Panc1 (cell line): ENCODE data around the gene IYD. TPM values are rescaled to one million over a fixed set of nuclear protein-coding genes. Genes with fewer than 3 reads are reported as not detected.

Experiments used
- ATAC-seq: fragments of 200-7000 bp; cut with Tn5 transposase; 2 replicates; pipeline ENCODE4 v1.9.1; 2020; ENCODE audit warnings: mild to moderate bottlenecking, moderate library complexity
- BruUV-seq: library from RNA; stranded (reverse); fragments of 400-500 nt; replicated peaks from 2 replicates; lab custom pipeline; 2021; lab: Mats Ljungman, UMichigan
- CTCF ChIA-PET: fragments of 300-600 bp; sonication (Branson Sonifier 250); formaldehyde crosslinking; loops from one replicate; lab custom pipeline; 2022; ENCODE audit warnings: antibody characterized with exemption; lab: Charles Lee
- POLR2A ChIA-PET: fragments of 300-600 bp; sonication (Branson Sonifier 250); formaldehyde crosslinking; loops from one replicate; lab custom pipeline; 2022; ENCODE audit warnings: antibody characterized with exemption; lab: Charles Lee
- DNase-seq: peaks from one replicate; pipeline ENCODE4 v3.0.0-alpha.2; 2010; ENCODE audit warnings: low read depth, low spot score
- H3K27ac ChIP-seq: 2 replicates; pipeline ENCODE4 v1.5.1; 2011; ENCODE audit warnings: mild to moderate bottlenecking, low read length, inconsistent platforms
- H3K27me3 ChIP-seq: fragments of 200-500 bp; sonication (Bioruptor generic); 2 replicates; pipeline ENCODE4 v1.6.0; 2014; ENCODE audit warnings: low read length, inconsistent platforms; ENCODE audit not compliant: control insufficient read depth, insufficient read depth
- H3K36me3 ChIP-seq: fragments of 200-500 bp; sonication (Bioruptor generic); 2 replicates; pipeline ENCODE4 v1.5.1; 2014; ENCODE audit warnings: inconsistent platforms, mild to moderate bottlenecking, low read length, moderate library complexity; ENCODE audit not compliant: control insufficient read depth, insufficient read depth
- H3K4me1 ChIP-seq: 2 replicates; pipeline ENCODE4 v1.5.1; 2011; ENCODE audit warnings: inconsistent platforms, mild to moderate bottlenecking, low read length, moderate library complexity; ENCODE audit not compliant: control insufficient read depth, insufficient read depth
- H3K4me3 ChIP-seq, 2 experiments: 2 replicates each; pipeline ENCODE4 v1.5.1; 2011 to 2012; ENCODE audit warnings: low read depth in 2 of 2, low read length in 2 of 2, mild to moderate bottlenecking in 2 of 2, inconsistent platforms in 1 of 2, moderate library complexity in 1 of 2
- H3K9me3 ChIP-seq: fragments of 200-500 bp; sonication (Bioruptor generic); 2 replicates; pipeline ENCODE4 v1.5.1; 2014; ENCODE audit warnings: low read depth, mild to moderate bottlenecking, inconsistent platforms, low read length, moderate library complexity; ENCODE audit not compliant: control insufficient read depth, insufficient read depth
- CTCF ChIP-seq: fragments of 450-650 bp; IDR thresholded peaks from 2 replicates; pipeline ENCODE4 v1.5.1; 2017; ENCODE audit warnings: mild to moderate bottlenecking
- POLR2AphosphoS5 ChIP-seq: IDR thresholded peaks from 2 replicates; pipeline ENCODE4 v1.6.1; 2012; ENCODE audit warnings: mild to moderate bottlenecking, low read depth, low read length, moderate library complexity
- REST ChIP-seq, 2 experiments: IDR thresholded peaks; 2 replicates each; pipeline ENCODE4 v1.6.1; 2011 to 2012; ENCODE audit warnings: low read depth in 2 of 2, control low read depth in 1 of 2, low read length in 1 of 2, mild to moderate bottlenecking in 1 of 2, moderate library complexity in 1 of 2; ENCODE audit not compliant: insufficient read depth in 1 of 2
- SIN3A ChIP-seq: IDR thresholded peaks from 2 replicates; pipeline ENCODE4 v1.6.1; 2012; ENCODE audit warnings: low read depth, mild to moderate bottlenecking, low read length, moderate library complexity, borderline replicate concordance; ENCODE audit not compliant: insufficient read depth
- TCF7L2 ChIP-seq: IDR thresholded peaks from 2 replicates; pipeline ENCODE4 v1.6.1; 2011; ENCODE audit warnings: mild to moderate bottlenecking, low read depth, low read length, inconsistent platforms
- in situ Hi-C: cut with HindIII; loops from 2 replicates; pipeline ENCODE4 v1.10.0; 2016; ENCODE audit warnings: low sequenced_read_pairs, low pct_unique_long_range_greater_than_20kb
- intact Hi-C: fragments of 100-400 bp; cut with micrococcal nuclease; formaldehyde crosslinking; loops from one replicate; pipeline ENCODE4 v1.10.0; 2022; ENCODE audit not compliant: unreplicated experiment
- total RNA-seq: library from RNA; stranded (reverse); gene quantifications from one replicate; pipeline ENCODE4 v1.2.1, GENCODE V29; 2021; ENCODE audit not compliant: unreplicated experiment

Gene IYD
- total RNA-seq, 1 experiment from 2014 or later = 0.03 TPM

- DNase-seq = peak; percentile 80
- CTCF ChIA-PET = interaction anchor here (0.6 to 2.4 kb wide), 10 partner anchors 23 to 428 kb away, joined by 3 to 13 read pairs (median 3); no protein-coding TSS in a partner anchor
- intact Hi-C loops = loop anchor here (1.0 to 5.0 kb wide), 4 partner anchors 183 to 397 kb away; no protein-coding TSS in a partner anchor
These were observed 49.4 kb downstream of the IYD start for GRCh38 chr6:150417899-150418826.

More at GRCh38 chr6:150417899-150418826, 49.4 kb downstream of the IYD start:
- peak overlapping the region; percentile 44; the same call in 1 of the 2 replicates for H3K27ac ChIP-seq
- H3K4me1 ChIP-seq = peaks cover 8% of the 10 kb centered on the region; the same call in 1 of the 2 replicates
- no peaks in the 10 kb centered on the region for H3K36me3 ChIP-seq
- BruUV-seq = no TSS peak
- peak; percentile 76 for TF ChIP-seq CTCF
- TF ChIP-seq REST (IDR thresholded peaks at IDR 0.05; ENCODE audit: insufficient read depth in 1 of 2, low read depth in 2 of 2, low read length in 1 of 2) = no peak
- peak; percentile 88 for TF ChIP-seq TCF7L2
- no peak for TF ChIP-seq SIN3A
- TF ChIP-seq POLR2AphosphoS5 = no peak
- POLR2A ChIA-PET = interaction anchor here (0.7 kb wide), 1 partner anchor 397 kb away, joined by 3 read pairs; no protein-coding TSS in a partner anchor
- in situ Hi-C loops = no loop called here
- peak; percentile 89 for ATAC-seq
- H3K4me3 ChIP-seq = peak overlapping the region; percentile 16 to 30; a peak in 3 of 4 replicates
- no peaks in the 10 kb centered on the region for H3K27me3 ChIP-seq
- no peaks in the 10 kb centered on the region for H3K9me3 ChIP-seq
